ENCODE data around the gene CHID1.

Gene CHID1

DNA sequence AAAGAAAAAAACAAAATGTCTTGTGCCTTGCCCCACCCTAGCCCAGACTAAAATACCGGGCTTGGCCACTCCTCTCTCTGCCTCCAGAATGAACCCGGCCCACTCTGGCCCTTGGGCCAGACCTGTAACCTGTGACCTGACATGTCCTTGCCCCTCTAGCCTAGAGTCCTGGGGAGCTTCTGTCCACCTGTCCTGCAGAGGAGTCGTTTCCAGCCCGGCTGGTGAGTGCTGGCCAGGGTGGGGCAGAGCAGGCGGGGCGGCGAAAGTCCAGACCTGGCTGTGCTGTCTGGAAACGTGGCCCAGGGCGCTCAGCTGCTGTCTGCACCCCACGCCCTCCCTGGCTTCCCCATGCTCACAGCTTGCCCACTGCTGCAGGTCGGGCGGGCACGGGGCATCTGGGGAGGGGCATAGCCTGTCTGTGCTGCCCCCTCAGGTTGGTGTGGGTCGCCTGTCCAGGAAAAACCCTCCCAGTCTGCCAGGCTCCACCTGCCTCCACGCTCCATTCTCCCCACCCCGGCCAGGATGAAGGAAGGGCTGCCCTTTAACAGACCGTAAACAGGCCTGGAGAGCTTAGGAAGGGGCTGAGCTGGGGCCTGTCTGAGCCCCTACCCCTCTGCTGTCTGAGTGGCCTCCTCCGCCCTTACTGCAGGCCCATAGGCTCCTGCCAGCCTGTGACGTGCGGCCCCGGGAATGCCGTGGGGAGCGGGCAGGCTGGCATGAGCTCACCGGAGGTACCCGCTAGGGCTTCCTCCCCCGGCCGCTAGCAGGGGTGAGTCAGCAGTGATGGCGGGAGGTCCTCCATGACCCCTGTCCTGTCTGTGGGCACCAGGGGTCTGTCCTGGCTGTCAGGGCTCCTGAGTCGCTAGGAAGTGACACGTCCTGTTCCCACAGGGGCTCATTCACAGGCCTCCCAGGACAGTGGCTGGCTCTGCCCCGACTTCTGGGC, 76.0 kb downstream of the CHID1 start:
- H3K4me1 Mint-ChIP-seq = peaks cover 75% of the 10 kb centered on the region
- peaks cover 30% of the 10 kb centered on the region for H3K27me3 Mint-ChIP-seq
- H3K27ac Mint-ChIP-seq = no peak overlapping the region
- DNase-seq (no peak), ATAC-seq (no peak)
- H3K9me3 Mint-ChIP-seq = no peaks in the 10 kb centered on the region
- H3K4me3 Mint-ChIP-seq = peak overlapping the region; percentile 72 to 79

DNA sequence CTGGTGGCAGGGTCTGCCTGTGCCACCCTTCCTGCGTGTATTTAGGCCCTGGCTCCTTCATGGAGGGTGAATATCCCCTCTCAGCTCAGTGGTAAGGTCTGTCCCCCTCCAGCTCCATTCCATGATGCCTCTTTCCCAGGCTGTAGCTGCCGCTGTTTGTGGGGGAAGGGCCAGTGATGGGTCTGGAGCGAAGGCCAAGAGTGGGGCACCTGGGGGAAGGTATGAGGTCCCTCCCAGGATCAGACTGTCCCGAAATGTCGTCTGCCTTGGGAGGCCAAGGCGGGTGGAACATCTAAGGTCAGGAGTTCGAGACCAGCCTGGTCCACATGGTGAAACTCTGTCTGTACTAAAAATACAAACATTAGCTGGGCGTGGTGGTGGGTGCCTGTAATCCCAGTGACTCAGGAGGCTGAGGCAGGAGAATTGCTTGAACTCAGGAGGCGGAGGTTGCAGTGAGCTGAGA, 76.7 kb downstream of the CHID1 start:
- DNase-seq (no peak), ATAC-seq (no peak)
- H3K9me3 Mint-ChIP-seq = no peaks in the 10 kb centered on the region
- peaks cover 79% of the 10 kb centered on the region for H3K4me1 Mint-ChIP-seq
- H3K4me3 Mint-ChIP-seq = peak overlapping the region; percentile 72 to 79
- H3K27ac Mint-ChIP-seq = peak overlapping the region; percentile 61 to 87
- H3K27me3 Mint-ChIP-seq = peaks cover 37% of the 10 kb centered on the region

DNA sequence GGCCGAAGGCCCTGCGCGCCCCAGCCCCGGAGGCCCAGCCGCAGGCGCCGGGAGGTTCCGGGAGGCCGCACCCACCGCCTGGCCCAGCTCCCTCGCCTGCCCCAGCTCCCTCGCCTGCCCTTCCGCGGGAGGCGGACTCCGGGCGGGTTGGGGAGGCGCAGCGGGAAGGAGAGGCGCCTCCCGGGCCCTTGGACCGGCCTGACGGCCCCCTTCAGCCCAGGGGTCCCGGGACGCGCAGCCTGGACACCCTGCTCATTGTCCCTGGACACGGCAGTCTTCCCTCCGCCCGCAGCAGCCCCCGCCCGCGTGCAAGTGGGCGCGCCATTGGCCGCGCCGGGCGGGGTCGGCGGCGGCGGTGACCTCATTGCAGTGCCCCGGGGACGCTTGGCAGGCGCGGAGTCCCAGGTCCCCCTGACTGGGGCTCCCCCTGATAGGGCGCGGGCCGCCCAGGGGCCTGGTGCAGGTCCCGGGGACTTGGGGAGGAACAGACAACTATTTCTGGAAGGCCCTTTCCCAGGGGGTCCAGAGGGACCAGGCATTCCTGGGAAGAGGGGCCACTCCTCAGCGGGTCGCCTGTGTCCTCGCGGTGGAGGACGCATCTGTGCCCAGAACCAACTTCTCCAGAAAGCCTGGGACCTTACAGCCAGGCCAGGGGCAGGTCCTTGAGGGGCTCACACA, 77.4 kb downstream of the CHID1 start:
- peak overlapping the region; percentile 72 to 79 for H3K4me3 Mint-ChIP-seq
- peaks cover 44% of the 10 kb centered on the region for H3K27me3 Mint-ChIP-seq
- peak overlapping the region in 1 of 2 donors; percentile 87 for H3K27ac Mint-ChIP-seq
- peaks cover 79% of the 10 kb centered on the region for H3K4me1 Mint-ChIP-seq
- peak; percentile 52 to 61 for DNase-seq
- no peaks in the 10 kb centered on the region for H3K9me3 Mint-ChIP-seq
- peak; percentile 53 for ATAC-seq

DNA sequence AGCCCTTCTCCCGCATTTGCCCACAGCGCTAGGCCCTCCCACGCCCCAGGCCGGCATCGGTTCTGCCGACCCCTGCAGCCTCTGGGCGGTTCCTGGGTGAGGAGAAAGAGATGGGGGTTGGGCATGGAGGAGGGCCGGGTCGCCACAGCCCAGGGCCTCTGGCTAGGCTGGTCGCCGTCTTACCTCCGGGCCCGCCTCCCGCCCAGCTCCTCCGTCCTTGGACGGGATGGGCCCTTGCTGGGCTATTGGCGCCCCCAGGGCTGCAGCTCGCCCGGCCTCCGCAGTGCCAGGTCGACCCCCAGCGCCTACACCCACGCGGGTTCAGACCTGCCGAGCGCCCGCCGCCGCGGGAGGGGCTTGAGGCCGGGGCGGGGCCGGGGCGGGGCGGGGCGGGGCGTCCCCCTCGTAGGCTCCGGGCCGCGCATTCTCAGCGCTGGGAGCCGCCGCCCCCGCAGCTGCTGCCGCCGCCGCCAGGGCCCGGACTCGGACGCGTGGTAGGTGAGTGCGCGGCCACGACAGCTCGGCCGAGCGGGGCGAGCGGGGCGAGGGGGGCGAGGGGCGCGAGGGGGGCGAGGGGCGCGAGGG, 78.0 kb downstream of the CHID1 start, which contains the start of gene CD151:
Gene CD151, plus strand, starts transcription at position 424 of the 585 bp plus-strand sequence. CDS start 3,118 bp downstream, outside the sequence.
- H3K27me3 Mint-ChIP-seq = peaks cover 50% of the 10 kb centered on the region
- H3K27ac Mint-ChIP-seq = peak within 1 kb of the TSS in 1 of 2 donors; percentile 87
- H3K4me3 Mint-ChIP-seq = peak within 1 kb of the TSS; percentile 72 to 79
- peaks cover 82% of the 10 kb centered on the region for H3K4me1 Mint-ChIP-seq
- H3K9me3 Mint-ChIP-seq = no peaks in the 10 kb centered on the region
- ATAC-seq (peak; percentile 58), DNase-seq (peak in 1 of 2 donors; percentile 60)

DNA sequence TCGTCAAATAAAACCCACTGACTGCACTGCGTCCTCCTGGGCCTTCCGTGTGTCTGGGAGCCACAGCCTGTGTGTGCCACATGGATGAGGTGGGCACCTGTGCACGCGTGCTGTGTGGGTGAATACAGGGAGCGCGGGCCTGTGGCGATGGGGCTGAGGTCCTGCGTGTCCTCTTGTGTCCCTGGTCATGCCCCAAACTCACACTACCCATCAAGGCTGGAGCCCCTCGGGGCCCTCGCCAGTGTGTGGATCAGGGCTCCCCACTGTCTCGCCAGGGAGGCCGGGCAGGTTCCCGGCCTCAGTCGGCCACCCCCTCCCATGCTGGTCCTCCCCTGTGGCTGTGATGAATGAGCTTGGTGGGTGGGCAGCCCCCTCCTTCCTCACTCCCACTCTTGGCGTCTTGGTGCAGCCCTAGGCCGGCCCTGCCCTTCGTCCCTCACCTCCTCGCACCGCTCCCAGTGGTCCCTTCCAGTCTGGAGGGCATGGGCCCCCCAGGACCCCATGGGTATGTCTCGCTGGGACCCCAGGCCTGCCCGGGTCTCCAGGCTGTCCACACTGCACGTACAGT, 78.6 kb downstream of the CHID1 start:
- ATAC-seq (no peak), DNase-seq (no peak)
- H3K27ac Mint-ChIP-seq = no peak overlapping the region
- peak overlapping the region; percentile 58 to 68 for H3K4me3 Mint-ChIP-seq
- H3K4me1 Mint-ChIP-seq = peaks cover 81% of the 10 kb centered on the region
- H3K27me3 Mint-ChIP-seq = peaks cover 54% of the 10 kb centered on the region
- no peaks in the 10 kb centered on the region for H3K9me3 Mint-ChIP-seq

DNA sequence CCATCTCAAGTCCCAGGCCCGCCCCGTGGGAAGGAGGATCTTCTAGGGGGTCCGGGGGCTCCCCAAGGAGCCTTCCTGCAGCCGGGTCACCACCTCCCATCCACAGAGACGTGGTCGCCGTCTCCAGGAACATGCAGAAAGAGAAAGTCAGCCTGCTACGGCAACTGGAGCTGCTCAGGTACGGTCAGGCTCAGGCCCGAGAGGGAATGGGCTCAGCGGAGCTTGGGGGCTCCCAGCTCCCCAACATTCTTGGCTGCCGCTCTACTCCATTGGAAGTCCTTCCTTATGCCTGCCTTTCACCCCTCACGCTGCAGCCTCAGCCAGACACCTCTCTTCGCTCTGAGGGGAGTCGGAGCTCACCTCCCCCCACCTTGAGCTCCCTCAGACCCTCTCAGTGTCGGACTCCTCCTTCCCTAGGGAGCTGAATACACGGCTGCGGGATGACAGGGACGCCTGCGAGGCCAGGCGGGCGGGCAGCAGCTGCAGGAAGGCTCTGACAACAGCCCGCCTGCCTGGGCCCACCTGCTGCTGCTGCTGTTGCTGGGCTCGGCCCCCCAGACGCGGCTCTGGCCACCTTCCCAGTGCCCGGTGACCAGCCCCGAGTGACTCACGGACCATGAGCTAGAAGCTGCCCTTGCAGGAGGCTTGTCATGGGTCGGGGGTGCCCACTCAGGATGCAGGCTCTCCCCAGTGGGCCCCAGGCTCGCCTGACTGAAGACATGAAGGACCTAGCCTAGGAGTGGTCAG, 79.3 kb downstream of the CHID1 start:
- DNase-seq = peak in 1 of 2 donors; percentile 16
- H3K4me1 Mint-ChIP-seq = peaks cover 83% of the 10 kb centered on the region
- no peak for ATAC-seq
- H3K9me3 Mint-ChIP-seq = no peaks in the 10 kb centered on the region
- H3K27me3 Mint-ChIP-seq = peaks cover 54% of the 10 kb centered on the region
- peak overlapping the region; percentile 58 to 68 for H3K4me3 Mint-ChIP-seq
- H3K27ac Mint-ChIP-seq = peak overlapping the region in 1 of 2 donors; percentile 85

DNA sequence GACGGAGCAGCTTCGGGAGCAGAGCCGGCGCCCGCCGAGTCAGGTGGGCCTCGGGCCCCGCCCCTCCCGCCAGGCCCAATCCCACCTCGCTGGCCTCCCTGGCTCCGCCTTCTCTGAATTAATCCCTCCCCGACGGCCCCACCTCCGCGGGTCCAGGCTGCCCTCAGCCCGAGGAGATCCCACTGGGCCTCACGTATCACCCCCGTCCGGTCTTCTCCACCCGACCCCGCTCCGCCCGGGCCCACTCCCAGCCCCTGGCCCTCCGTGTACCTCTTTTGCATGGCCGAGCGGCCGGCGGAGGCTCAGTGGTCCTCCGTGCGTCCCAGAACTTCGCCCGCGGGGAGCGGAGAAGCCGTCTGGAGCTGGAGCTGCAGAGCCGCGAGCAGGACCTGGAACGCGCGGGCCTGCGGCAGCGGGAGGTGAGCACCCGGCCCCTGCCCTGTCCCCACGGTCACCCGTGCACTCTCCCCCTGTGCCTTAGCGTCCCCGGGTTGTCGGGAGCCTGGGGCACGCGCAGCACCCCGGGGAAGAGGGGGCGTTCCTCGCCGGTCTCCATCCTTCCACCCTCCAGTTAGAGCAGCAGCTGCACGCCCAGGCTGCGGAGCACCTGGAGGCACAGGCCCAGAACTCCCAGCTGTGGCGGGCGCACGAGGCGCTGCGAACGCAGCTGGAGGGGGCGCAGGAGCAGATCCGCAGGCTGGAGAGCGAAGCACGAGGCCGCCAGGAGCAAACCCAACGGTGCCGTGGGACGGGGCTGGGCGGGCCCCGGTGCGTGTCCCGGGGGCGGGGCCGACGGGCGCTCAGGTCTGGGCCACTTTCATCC, 80.1 kb downstream of the CHID1 start:
- DNase-seq (peak; percentile 77 to 82), ATAC-seq (peak; percentile 61)
- Mint-ChIP-seq H3K9me3 (no peaks in the 10 kb centered on the region), H3K4me1 (peaks cover 78% of the 10 kb centered on the region), H3K4me3 (peak overlapping the region; percentile 69 to 86), H3K27me3 (peaks cover 54% of the 10 kb centered on the region), H3K27ac (no peak overlapping the region)

DNA sequence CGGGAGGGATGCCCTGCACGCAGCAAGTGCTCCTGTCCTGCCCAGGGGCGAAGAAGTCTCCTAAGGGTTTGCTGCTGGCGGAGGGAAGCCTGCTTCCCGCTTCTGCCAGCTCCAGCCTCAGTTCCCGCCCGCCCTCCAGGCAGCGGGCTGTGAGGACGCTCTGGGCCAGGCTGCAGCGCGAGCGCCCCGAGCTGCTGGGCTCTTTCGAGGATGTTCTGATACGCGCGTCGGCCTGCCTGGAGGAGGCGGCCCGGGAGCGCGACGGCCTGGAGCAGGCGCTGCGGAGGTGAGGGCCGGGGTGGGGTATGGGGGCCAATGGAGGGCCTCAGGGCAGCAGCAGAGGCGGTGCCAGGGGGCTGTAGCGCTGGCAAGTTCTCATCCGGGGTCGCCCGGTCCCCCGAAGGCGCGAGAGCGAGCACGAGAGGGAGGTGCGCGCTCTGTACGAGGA, 80.7 kb downstream of the CHID1 start:
- Mint-ChIP-seq H3K27ac (no peak overlapping the region), H3K4me1 (peaks cover 79% of the 10 kb centered on the region), H3K27me3 (peaks cover 54% of the 10 kb centered on the region), H3K4me3 (peak overlapping the region; percentile 69 to 86), H3K9me3 (no peaks in the 10 kb centered on the region)
- DNase-seq (no peak), ATAC-seq (peak; percentile 8)

DNA sequence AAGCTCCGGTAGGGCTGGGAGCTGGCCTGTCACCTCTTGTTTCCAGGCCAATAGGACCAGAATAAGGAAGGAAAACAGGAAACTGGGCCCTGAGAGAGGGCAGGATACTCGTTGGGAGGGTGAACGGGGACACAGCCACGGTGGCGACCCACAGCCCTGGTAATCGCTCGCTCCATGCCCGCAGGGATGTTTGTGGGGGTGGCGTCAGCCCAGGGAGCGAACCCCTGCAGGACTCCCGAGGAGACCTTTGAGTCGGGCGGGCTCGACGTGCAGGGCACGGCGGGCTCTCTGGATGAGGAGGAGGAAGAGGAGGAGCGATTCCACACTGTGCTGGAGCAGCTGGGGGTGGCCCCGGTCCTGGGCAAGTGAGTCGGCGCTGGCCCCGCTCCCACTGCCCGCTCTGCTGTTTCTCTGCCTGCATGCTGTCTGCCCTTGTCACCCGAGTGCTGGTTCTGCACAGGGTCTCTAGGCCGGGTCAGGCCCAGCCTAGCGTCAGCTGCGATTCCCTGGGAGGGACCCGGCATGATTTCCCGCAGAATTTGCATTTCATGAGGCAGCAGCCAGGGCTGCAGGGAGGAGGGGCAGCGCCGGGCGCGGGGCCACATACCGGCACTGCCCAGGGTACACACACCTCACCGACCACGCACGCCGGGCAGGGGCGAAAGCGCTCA, 81.3 kb downstream of the CHID1 start:
- no peak for ATAC-seq

DNA sequence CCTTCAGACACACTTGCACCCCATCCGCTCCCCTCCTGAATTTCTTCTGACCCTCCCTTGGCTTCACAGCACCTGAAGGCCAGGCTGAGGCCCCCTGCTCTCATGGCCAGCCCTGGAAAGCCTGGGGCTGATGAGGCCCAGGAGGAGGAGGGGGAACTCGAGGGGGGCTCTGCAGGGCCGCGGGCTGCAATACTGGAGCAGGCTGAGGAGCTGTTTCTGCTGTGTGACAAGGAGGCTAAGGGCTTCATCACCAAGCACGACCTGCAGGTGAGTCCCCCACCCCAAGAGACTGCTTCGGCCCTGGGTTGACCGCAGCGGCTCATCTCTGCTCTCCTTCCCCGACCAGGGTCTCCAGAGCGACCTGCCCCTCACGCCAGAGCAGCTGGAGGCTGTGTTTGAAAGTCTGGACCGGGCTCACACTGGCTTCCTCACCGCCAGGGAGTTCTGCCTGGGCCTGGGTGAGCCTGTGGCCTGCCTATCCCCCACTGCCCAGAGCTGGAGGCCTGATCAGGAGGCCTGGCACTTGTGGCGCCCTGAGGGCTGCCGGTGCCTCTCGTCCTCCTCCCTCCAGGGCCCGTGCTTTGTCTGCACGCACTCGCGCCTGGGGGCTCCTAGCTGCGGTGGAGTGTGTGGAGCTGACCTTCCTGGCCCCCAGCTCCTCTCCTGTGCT, 82.0 kb downstream of the CHID1 start:
- peak overlapping the region; percentile 69 to 86 for H3K4me3 Mint-ChIP-seq
- DNase-seq = no peak
- peak overlapping the region in 1 of 2 donors; percentile 74 for H3K27ac Mint-ChIP-seq
- ATAC-seq = no peak
- H3K9me3 Mint-ChIP-seq = no peaks in the 10 kb centered on the region
- H3K27me3 Mint-ChIP-seq = peaks cover 54% of the 10 kb centered on the region
- H3K4me1 Mint-ChIP-seq = peaks cover 66% of the 10 kb centered on the region

More for the DNA sequence above, 81.3 kb downstream of the CHID1 start:
- H3K27me3 Mint-ChIP-seq = peaks cover 54% of the 10 kb centered on the region
- H3K4me1 Mint-ChIP-seq = peaks cover 73% of the 10 kb centered on the region
- no peak for DNase-seq
- no peak overlapping the region for H3K27ac Mint-ChIP-seq
- no peaks in the 10 kb centered on the region for H3K9me3 Mint-ChIP-seq
- H3K4me3 Mint-ChIP-seq = peak overlapping the region; percentile 69 to 86

DNA sequence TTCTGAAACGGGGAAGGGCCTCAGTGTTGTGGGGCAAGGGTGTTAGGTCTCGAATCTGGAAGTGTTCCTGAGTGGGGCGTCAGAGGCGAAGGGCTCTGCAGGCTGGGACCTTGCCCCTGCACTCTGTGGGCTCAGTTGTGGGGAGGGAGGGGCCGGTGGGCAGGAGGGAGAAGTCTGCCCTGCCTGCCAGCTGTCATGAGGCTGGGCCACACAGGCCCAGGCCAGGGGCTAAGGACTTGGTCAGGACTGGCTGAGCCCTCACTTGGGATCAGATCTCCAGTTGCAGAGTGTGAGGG, 82.8 kb downstream of the CHID1 start, which contains the start of gene CRACR2B:
Gene CRACR2B, plus strand, starts transcription at position 23 of the 296 bp plus-strand sequence. CDS start 689 bp downstream, outside the sequence.
- H3K9me3 Mint-ChIP-seq = no peaks in the 10 kb centered on the region
- H3K4me3 Mint-ChIP-seq = peak within 1 kb of the TSS; percentile 80 to 86
- H3K27me3 Mint-ChIP-seq = peaks cover 54% of the 10 kb centered on the region
- ATAC-seq (no peak), DNase-seq (no peak)
- H3K27ac Mint-ChIP-seq = peak within 1 kb of the TSS; percentile 28 to 74
- peaks cover 64% of the 10 kb centered on the region for H3K4me1 Mint-ChIP-seq

DNA sequence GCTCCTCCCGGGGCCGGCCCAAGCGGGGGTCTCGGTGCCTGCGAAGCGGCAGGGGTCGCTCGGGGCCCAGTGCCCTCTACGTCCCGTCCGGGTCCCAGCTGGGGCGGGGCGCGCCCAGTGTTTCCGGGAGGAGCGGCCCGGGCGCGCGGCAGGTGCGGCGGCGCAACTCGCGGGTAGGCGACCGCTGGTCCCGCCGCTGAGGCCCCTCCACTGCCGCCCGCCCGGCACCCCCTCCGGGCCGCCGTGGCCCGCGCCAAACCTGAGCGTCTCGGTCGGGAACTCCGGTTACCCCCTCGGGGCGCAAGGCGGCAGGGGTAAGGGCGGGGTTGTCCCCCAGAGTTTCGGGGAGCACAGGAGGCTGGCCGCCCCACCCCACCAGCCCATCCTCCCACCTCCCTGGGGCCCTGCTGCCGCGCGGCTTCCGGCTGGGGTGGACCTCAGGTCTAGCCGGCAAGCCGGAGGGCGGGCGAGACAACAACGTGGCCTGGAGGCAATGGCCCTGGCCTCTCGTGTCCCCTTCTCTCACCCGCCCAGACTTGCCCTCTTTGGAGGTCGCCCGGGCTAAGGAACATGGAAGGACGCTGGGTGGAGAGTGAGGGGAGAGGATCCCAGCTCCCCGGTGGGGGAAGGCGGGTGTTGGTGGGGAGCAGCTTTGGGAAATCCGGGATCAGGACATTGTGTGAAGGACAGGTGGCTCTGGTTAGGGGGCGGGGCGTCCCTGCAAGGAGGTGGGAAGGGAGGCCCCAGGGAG, 83.3 kb downstream of the CHID1 start:
- DNase-seq (peak; percentile 49 to 52), ATAC-seq (peak; percentile 44)
- Mint-ChIP-seq H3K9me3 (no peaks in the 10 kb centered on the region), H3K4me1 (peaks cover 61% of the 10 kb centered on the region), H3K27ac (peak overlapping the region in 1 of 2 donors; percentile 28), H3K27me3 (peaks cover 51% of the 10 kb centered on the region), H3K4me3 (peak overlapping the region; percentile 80 to 86)

Data from stimulated activated naive CD8-positive, alpha-beta T cell treated with anti-CD3 and anti-CD28 coated beads, Interleukin-15, amount 100 ng/mL, for 72 hours (primary cell).